Measurements from ENCODE around the gene GNG4.

Gene GNG4

DNA sequence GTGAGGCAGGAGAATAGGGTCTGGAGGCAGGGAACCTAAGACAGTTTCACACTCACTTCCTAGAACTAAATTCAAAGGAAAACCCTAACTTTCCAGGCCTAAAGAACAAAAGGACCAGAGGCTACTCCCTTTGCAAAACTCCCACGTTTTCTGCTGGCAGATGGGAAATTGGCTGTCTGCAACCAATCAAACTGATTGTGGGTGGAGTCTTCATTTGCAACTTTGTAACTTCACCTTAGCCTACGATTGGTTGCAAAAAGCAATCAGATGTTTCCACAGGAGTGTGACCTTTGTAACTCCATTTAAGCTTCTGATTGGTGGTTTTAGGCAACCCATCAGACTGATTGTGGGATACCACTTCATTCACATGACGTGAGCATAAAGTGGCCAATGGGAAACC, 19.7 kb upstream of the GNG4 start:
- TF ChIP-seq, protein P1, sequence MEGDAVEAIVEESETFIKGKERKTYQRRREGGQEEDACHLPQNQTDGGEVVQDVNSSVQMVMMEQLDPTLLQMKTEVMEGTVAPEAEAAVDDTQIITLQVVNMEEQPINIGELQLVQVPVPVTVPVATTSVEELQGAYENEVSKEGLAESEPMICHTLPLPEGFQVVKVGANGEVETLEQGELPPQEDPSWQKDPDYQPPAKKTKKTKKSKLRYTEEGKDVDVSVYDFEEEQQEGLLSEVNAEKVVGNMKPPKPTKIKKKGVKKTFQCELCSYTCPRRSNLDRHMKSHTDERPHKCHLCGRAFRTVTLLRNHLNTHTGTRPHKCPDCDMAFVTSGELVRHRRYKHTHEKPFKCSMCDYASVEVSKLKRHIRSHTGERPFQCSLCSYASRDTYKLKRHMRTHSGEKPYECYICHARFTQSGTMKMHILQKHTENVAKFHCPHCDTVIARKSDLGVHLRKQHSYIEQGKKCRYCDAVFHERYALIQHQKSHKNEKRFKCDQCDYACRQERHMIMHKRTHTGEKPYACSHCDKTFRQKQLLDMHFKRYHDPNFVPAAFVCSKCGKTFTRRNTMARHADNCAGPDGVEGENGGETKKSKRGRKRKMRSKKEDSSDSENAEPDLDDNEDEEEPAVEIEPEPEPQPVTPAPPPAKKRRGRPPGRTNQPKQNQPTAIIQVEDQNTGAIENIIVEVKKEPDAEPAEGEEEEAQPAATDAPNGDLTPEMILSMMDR (IDR thresholded peaks at IDR 0.05; ENCODE audit: insufficient read depth, low read length, missing control alignments): no peak
- no peak overlapping the region for H3K4me3 ChIP-seq (ENCODE audit: low read depth, low read length)
- CTCF ChIA-PET: no interaction called here
- POLR2A ChIA-PET: no interaction called here
- DNase-seq (ENCODE audit: low read depth, low spot score): no peak

DNA sequence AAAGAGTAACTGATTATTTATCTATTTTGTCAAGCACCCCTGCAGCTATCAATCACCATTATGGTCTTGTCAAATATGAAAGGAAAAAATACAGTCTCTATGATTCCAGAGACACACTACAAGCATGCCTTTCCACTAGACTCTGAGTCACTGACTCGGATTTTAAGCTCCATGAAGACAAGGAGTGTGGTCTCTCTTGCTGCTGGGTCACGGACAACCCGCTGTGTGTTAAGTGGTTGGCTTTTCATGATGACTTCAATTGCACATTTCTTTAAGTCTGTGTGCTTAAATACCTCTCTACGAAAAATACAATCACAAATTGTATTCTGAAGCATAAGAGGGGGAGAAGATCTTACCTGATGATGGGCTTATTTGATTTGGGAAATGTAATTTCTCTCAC, 14.0 kb upstream of the GNG4 start:
- H3K4me3 ChIP-seq (ENCODE audit: low read depth, low read length): no peak overlapping the region
- TF ChIP-seq, protein P1 (IDR thresholded peaks at IDR 0.05; ENCODE audit: insufficient read depth, low read length, missing control alignments): no peak
- CTCF ChIA-PET: no interaction called here
- POLR2A ChIA-PET: no interaction called here
- no peak for DNase-seq (ENCODE audit: low read depth, low spot score)

DNA sequence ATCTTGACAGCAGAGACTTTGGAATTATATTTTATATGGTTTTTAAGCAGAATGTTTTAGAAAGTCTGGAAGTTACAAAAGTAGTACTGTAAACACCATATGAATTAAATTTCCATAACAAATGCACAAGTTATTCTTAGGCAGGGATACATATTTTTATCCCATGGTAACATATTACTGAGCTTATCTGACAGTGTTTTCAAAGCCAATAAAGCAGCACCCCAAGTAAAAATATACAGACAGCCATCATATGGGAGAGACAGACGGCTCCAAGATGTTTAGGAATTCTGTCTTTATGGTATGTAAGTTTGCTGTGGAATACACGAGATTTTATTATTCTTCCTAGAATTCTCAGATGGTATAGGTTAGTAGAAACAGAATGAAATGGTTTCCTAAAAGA, 12.0 kb upstream of the GNG4 start:
- ChIA-PET CTCF (interaction anchor here (1.5 kb wide), 1 partner anchor 63 kb away, joined by 3 read pairs; no protein-coding TSS in a partner anchor), POLR2A (no interaction called here)
- no peak for DNase-seq (ENCODE audit: low read depth, low spot score)
- H3K4me3 ChIP-seq (ENCODE audit: low read depth, low read length): no peak overlapping the region
- TF ChIP-seq, protein P1 (IDR thresholded peaks at IDR 0.05; ENCODE audit: insufficient read depth, low read length, missing control alignments): no peak

DNA sequence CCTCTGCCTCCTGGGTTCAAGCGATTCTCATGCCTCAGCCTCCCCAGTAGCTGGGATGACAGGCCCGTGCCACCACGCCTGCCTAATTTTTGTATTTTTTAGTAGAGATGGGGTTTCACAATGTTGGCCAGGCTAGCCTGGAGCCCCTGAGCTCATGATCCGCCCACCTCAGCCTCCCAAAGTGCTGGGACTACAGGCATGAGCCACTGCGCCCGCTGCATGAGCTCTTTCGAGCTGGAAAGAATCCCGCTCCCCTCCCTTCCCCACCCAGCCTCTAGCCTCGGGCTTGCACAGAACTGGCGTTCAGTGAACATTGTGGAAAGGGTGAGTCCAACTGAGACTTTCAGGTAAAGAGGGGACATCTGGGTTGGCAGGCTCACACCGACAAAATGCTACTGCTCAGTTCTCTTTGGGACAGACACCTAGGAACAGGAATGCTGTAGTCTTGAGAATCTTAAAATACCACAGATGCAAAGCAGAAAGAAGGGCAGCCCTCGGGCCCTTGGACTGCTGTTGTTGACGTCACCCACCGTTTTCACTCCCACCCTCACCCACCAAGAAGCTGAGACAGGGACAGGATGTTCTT, 9.7 kb upstream of the GNG4 start:
- ChIA-PET CTCF (interaction anchor here (1.1 kb wide), 1 partner anchor 145 kb away, joined by 3 read pairs; no protein-coding TSS in a partner anchor), POLR2A (no interaction called here)
- TF ChIP-seq, protein P1 (IDR thresholded peaks at IDR 0.05; ENCODE audit: insufficient read depth, low read length, missing control alignments): no peak
- H3K4me3 ChIP-seq (ENCODE audit: low read depth, low read length): no peak overlapping the region
- DNase-seq (ENCODE audit: low read depth, low spot score): no peak

DNA sequence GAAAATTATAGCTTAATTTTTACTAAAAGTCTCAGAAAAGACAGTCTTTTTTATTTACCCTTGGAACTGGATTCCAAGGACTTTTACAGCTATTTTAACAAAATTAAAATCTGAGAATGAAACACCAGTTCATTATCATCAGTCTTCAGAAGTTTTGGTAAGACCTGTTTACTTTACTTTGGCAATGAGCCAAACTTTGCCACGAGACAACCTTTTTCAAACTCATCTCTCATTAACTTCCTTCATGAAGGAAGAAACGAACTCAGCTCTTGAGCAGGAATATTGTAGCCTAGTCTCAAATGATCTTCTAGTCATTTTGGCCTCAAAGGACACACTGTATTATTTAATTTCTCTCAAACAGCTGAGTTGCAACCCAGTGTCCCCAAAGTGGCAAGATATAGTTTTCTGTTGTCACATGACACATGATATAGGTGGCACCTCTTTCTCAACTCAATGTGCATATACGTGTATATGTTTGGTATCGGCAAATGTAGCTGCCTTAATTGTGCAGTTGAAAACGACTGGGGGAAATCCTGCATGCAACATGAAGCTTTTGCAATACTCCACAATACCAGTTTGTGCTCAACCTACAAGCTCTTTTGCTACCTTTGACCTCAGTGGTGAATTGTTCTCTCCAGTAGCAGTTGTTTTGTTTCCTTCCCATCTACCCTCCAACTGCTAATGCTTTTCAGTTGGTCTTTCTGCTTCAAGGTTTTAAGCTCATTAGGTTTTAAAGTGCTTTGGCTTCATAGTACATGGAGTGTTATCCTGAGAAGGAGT, 8.4 kb upstream of the GNG4 start:
- ChIA-PET CTCF (interaction anchor here (1.1 to 1.4 kb wide), 2 partner anchors 17 to 144 kb away, joined by 3 to 4 read pairs; no protein-coding TSS in a partner anchor), POLR2A (no interaction called here)
- H3K4me3 ChIP-seq (ENCODE audit: low read depth, low read length): no peak overlapping the region
- TF ChIP-seq, protein P1 (IDR thresholded peaks at IDR 0.05; ENCODE audit: insufficient read depth, low read length, missing control alignments): no peak
- no peak for DNase-seq (ENCODE audit: low read depth, low spot score)

DNA sequence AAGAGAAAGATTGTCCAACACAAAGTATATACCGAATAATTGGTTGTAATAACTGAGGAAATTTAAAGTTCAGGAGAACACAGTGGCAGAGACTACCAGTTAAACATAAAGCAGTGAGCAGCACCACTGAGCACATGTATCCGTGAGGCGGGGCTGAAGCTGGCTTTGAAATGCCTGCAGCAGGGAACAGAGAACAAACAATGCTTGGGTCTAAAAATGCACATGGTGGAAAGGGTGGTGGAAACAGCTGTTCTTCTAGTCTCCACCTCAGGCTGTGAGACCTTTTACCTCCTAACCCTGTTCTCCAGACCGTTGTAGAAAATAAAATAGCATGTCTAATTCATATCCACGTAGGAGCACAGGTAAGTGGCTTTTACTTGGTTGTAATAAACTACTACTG, 7.7 kb upstream of the GNG4 start:
- POLR2A ChIA-PET: no interaction called here
- H3K4me3 ChIP-seq (ENCODE audit: low read depth, low read length): no peak overlapping the region
- DNase-seq (ENCODE audit: low read depth, low spot score): no peak
- CTCF ChIA-PET: interaction anchor here (1.4 kb wide), 1 partner anchor 17 kb away, joined by 4 read pairs; no protein-coding TSS in a partner anchor
- TF ChIP-seq, protein P1 (IDR thresholded peaks at IDR 0.05; ENCODE audit: insufficient read depth, low read length, missing control alignments): no peak
